Measurements from ENCODE around the gene TESPA1.

Gene TESPA1

DNA sequence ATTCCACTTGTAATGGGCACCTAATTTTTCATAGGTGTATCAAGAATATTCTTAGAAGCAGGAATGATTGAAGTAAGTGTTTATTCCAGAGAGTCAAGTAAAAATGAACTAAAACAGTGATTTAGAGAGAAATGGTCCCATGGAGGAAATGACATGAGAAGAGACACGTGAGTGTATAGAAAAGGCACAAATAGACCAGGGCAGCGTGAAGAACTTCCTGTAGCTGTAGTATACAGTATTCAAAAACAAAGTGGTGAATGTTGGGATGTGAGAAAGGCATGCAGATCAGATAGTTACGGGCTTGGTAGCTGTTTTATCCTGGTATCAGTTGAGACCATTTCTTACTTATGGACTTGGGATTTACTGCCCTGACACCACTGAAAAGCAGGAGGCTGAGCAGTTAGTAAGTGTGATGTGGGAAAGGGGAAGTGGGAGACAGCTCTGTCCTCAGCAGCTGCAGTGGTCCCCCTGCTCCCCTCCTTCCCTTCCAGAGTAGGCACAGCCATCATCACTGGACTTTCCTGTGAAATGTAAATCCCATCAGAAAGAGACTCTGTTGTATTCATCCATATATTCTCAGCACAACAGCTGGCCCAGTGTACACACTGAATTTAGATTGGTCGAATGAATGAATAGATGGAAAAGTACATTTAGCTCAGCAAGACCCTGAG, 16.8 kb upstream of the TESPA1 start:
- Histone ChIP-seq H3K23ac (ENCODE audit: low read length) (no peak overlapping the region), H3K4ac (ENCODE audit: low read depth, low read length) (no peak overlapping the region), H3K18ac (ENCODE audit: low read length) (no peak overlapping the region), H4K12ac (ENCODE audit: low read depth, low read length) (no peak overlapping the region), H3K36me3 (ENCODE audit: control insufficient read depth in 1 of 2, insufficient read depth in 2 of 2, low read length in 2 of 2) (no peaks in the 10 kb centered on the region), H4K91ac (ENCODE audit: low read depth, low read length) (no peak overlapping the region), H3K4me3 (ENCODE audit: low read depth, low read length) (no peak overlapping the region), H3K4me2 (ENCODE audit: low read length) (no peak overlapping the region), H2BK120ac (ENCODE audit: insufficient read depth, low read length, poor library complexity) (no peak overlapping the region), H2AFZ (ENCODE audit: insufficient read depth, low read length, poor library complexity) (no peak overlapping the region), H4K8ac (ENCODE audit: low read depth, low read length) (no peak overlapping the region), H3K79me1 (ENCODE audit: low read length) (no peaks in the 10 kb centered on the region), H3K27me3 (ENCODE audit: insufficient read depth, low read length) (no peaks in the 10 kb centered on the region), H3K4me1 (ENCODE audit: control insufficient read depth in 1 of 2, insufficient read depth in 2 of 2, low read length in 2 of 2) (no peaks in the 10 kb centered on the region), H3K9me3 (ENCODE audit: insufficient read depth, low read depth, low read length) (no peaks in the 10 kb centered on the region), H2BK12ac (ENCODE audit: low read length) (no peak overlapping the region), H2BK5ac (ENCODE audit: low read depth, low read length, poor library complexity) (no peak overlapping the region), H3K79me2 (ENCODE audit: control insufficient read depth, insufficient read depth, low read length, poor library complexity) (no peaks in the 10 kb centered on the region), H3K9ac (ENCODE audit: low read length) (no peak overlapping the region), H3K14ac (ENCODE audit: low read length) (no peak overlapping the region), H2AK5ac (ENCODE audit: low read length) (no peak overlapping the region), H3K27ac (ENCODE audit: low read depth, low read length) (no peak overlapping the region)
- WGBS (ENCODE audit: extremely low coverage, insufficient coverage, insufficient read length) = no CpG with 5 or more reads among the region's 4 CpGs
- DNase-seq = no peak

DNA sequence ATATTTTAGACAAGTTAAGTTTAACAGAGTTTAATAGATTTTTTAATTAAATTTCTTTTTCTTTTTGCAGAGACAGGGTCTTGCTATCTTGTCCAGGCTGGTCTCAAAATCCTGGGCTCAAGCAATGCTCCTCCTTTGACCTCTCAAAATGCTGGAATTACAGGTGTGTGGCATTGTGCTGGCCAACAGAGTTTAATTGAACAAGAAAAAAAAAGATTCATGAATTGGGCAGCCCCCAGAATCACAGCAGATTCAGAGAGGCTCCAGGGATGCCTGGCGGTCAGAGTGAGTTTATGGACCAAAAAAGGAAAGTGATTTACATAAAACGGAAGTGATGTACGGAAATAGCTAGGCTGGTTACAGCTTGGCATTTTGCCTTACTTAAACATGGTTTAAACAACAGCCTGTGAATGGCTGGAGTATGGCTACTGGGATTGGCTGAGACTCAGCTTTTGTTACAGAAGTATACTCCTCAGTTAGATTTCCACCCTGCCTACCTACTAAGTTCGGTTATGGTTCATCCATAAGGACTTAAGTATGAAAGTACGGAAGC, 14.5 kb upstream of the TESPA1 start:
- Histone ChIP-seq H3K4ac (ENCODE audit: low read depth, low read length) (no peak overlapping the region), H4K91ac (ENCODE audit: low read depth, low read length) (no peak overlapping the region), H3K79me1 (ENCODE audit: low read length) (no peaks in the 10 kb centered on the region), H3K27me3 (ENCODE audit: insufficient read depth, low read length) (no peaks in the 10 kb centered on the region), H3K9ac (ENCODE audit: low read length) (no peak overlapping the region), H3K27ac (ENCODE audit: low read depth, low read length) (no peak overlapping the region), H2BK120ac (ENCODE audit: insufficient read depth, low read length, poor library complexity) (no peak overlapping the region), H2AK5ac (ENCODE audit: low read length) (no peak overlapping the region), H2BK5ac (ENCODE audit: low read depth, low read length, poor library complexity) (no peak overlapping the region), H3K4me2 (ENCODE audit: low read length) (no peak overlapping the region), H2AFZ (ENCODE audit: insufficient read depth, low read length, poor library complexity) (no peak overlapping the region), H3K18ac (ENCODE audit: low read length) (no peak overlapping the region), H3K23ac (ENCODE audit: low read length) (no peak overlapping the region), H4K8ac (ENCODE audit: low read depth, low read length) (no peak overlapping the region), H4K12ac (ENCODE audit: low read depth, low read length) (no peak overlapping the region), H3K4me3 (ENCODE audit: low read depth, low read length) (no peak overlapping the region), H2BK12ac (ENCODE audit: low read length) (no peak overlapping the region), H3K9me3 (ENCODE audit: insufficient read depth, low read depth, low read length) (no peaks in the 10 kb centered on the region), H3K14ac (ENCODE audit: low read length) (no peak overlapping the region), H3K36me3 (ENCODE audit: control insufficient read depth in 1 of 2, insufficient read depth in 2 of 2, low read length in 2 of 2) (no peaks in the 10 kb centered on the region), H3K4me1 (ENCODE audit: control insufficient read depth in 1 of 2, insufficient read depth in 2 of 2, low read length in 2 of 2) (no peaks in the 10 kb centered on the region), H3K79me2 (ENCODE audit: control insufficient read depth, insufficient read depth, low read length, poor library complexity) (no peaks in the 10 kb centered on the region)
- DNase-seq = no peak
- WGBS (ENCODE audit: extremely low coverage, insufficient coverage, insufficient read length) = no CpG with 5 or more reads among the region's 5 CpGs

DNA sequence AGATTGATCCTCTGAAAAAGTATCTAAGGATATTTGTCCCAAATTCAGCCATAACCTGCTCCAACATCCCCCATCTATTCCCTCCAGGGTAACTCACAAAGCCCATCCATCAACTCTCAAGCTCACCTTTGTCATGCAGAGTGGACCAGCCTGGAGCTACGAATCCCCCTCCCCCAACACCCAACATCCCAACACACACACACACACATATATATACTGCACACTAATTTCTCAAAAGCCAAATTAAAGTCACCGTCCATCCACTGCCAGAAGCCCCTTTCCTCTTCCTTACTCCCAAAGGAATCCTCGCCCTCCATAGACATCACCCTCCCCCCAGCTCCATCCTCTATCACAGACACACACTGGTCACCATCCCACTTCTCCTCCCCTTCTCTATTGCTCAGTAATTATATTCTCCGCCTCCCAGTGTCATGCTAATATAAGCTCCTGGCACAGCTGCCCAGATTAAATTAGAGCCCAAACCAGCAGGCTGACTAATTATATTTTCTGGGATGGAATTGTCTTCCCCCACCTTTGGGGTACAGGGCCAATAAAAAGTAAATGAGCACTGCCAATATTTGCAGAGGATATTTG, 13.5 kb upstream of the TESPA1 start:
- no peak overlapping the region for H4K91ac ChIP-seq (ENCODE audit: low read depth, low read length)
- H3K79me2 ChIP-seq (ENCODE audit: control insufficient read depth, insufficient read depth, low read length, poor library complexity) = no peaks in the 10 kb centered on the region
- H3K79me1 ChIP-seq (ENCODE audit: low read length) = no peaks in the 10 kb centered on the region
- no peaks in the 10 kb centered on the region for H3K4me1 ChIP-seq (ENCODE audit: control insufficient read depth in 1 of 2, insufficient read depth in 2 of 2, low read length in 2 of 2)
- no peak overlapping the region for H2BK5ac ChIP-seq (ENCODE audit: low read depth, low read length, poor library complexity)
- H3K14ac ChIP-seq (ENCODE audit: low read length) = no peak overlapping the region
- H3K4me3 ChIP-seq (ENCODE audit: low read depth, low read length) = no peak overlapping the region
- H3K9ac ChIP-seq (ENCODE audit: low read length) = no peak overlapping the region
- no peak overlapping the region for H4K12ac ChIP-seq (ENCODE audit: low read depth, low read length)
- no peak overlapping the region for H3K18ac ChIP-seq (ENCODE audit: low read length)
- no peak overlapping the region for H2AK5ac ChIP-seq (ENCODE audit: low read length)
- no peak for DNase-seq
- no peak overlapping the region for H2BK120ac ChIP-seq (ENCODE audit: insufficient read depth, low read length, poor library complexity)
- H3K23ac ChIP-seq (ENCODE audit: low read length) = no peak overlapping the region
- H3K4me2 ChIP-seq (ENCODE audit: low read length) = no peak overlapping the region
- H4K8ac ChIP-seq (ENCODE audit: low read depth, low read length) = no peak overlapping the region
- H3K36me3 ChIP-seq (ENCODE audit: control insufficient read depth in 1 of 2, insufficient read depth in 2 of 2, low read length in 2 of 2) = no peaks in the 10 kb centered on the region
- H2AFZ ChIP-seq (ENCODE audit: insufficient read depth, low read length, poor library complexity) = no peak overlapping the region
- no peak overlapping the region for H2BK12ac ChIP-seq (ENCODE audit: low read length)
- H3K9me3 ChIP-seq (ENCODE audit: insufficient read depth, low read depth, low read length) = no peaks in the 10 kb centered on the region
- WGBS (ENCODE audit: extremely low coverage, insufficient coverage, insufficient read length) = no CpG with 5 or more reads among the region's 4 CpGs
- no peak overlapping the region for H3K27ac ChIP-seq (ENCODE audit: low read depth, low read length)
- no peak overlapping the region for H3K4ac ChIP-seq (ENCODE audit: low read depth, low read length)
- H3K27me3 ChIP-seq (ENCODE audit: insufficient read depth, low read length) = no peaks in the 10 kb centered on the region

DNA sequence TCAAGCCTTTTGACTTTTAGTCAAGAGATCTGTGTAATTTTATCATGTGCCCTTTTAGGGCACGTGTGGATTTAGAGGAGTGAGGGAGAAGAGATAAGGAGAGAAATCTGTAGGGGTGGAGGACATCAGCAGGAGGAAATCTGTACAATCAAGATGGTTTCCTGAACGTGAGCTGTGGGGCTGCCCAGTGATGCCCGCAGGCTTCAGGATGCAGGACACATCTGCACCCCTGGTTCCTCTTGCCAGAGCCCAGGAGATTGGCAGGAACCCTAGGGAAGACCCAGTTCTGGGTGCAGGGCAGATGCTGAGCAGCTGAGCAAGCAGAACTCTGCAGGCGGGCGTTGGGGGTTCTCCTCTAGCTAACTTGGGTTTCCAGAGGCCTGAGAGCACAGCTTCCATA, 11.6 kb upstream of the TESPA1 start:
- no peak overlapping the region for H2AFZ ChIP-seq (ENCODE audit: insufficient read depth, low read length, poor library complexity)
- H3K14ac ChIP-seq (ENCODE audit: low read length) = no peak overlapping the region
- no peak overlapping the region for H3K4me3 ChIP-seq (ENCODE audit: low read depth, low read length)
- H4K12ac ChIP-seq (ENCODE audit: low read depth, low read length) = no peak overlapping the region
- H4K91ac ChIP-seq (ENCODE audit: low read depth, low read length) = no peak overlapping the region
- DNase-seq = no peak
- H2AK5ac ChIP-seq (ENCODE audit: low read length) = no peak overlapping the region
- WGBS (ENCODE audit: extremely low coverage, insufficient coverage, insufficient read length) = no CpG with 5 or more reads among the region's 5 CpGs
- H3K27me3 ChIP-seq (ENCODE audit: insufficient read depth, low read length) = no peaks in the 10 kb centered on the region
- H3K27ac ChIP-seq (ENCODE audit: low read depth, low read length) = no peak overlapping the region
- no peak overlapping the region for H3K4ac ChIP-seq (ENCODE audit: low read depth, low read length)
- H4K8ac ChIP-seq (ENCODE audit: low read depth, low read length) = no peak overlapping the region
- no peak overlapping the region for H3K23ac ChIP-seq (ENCODE audit: low read length)
- H2BK120ac ChIP-seq (ENCODE audit: insufficient read depth, low read length, poor library complexity) = no peak overlapping the region
- H3K79me2 ChIP-seq (ENCODE audit: control insufficient read depth, insufficient read depth, low read length, poor library complexity) = no peaks in the 10 kb centered on the region
- no peaks in the 10 kb centered on the region for H3K79me1 ChIP-seq (ENCODE audit: low read length)
- H3K36me3 ChIP-seq (ENCODE audit: control insufficient read depth in 1 of 2, insufficient read depth in 2 of 2, low read length in 2 of 2) = no peaks in the 10 kb centered on the region
- no peak overlapping the region for H2BK5ac ChIP-seq (ENCODE audit: low read depth, low read length, poor library complexity)
- no peak overlapping the region for H3K18ac ChIP-seq (ENCODE audit: low read length)
- H3K9me3 ChIP-seq (ENCODE audit: insufficient read depth, low read depth, low read length) = no peaks in the 10 kb centered on the region
- peak overlapping the region; percentile 53 for H3K9ac ChIP-seq (ENCODE audit: low read length)
- no peak overlapping the region for H2BK12ac ChIP-seq (ENCODE audit: low read length)
- no peak overlapping the region for H3K4me2 ChIP-seq (ENCODE audit: low read length)
- H3K4me1 ChIP-seq (ENCODE audit: control insufficient read depth in 1 of 2, insufficient read depth in 2 of 2, low read length in 2 of 2) = no peaks in the 10 kb centered on the region
